ENCODE measurements around the gene PARD3B.

Gene PARD3B

DNA sequence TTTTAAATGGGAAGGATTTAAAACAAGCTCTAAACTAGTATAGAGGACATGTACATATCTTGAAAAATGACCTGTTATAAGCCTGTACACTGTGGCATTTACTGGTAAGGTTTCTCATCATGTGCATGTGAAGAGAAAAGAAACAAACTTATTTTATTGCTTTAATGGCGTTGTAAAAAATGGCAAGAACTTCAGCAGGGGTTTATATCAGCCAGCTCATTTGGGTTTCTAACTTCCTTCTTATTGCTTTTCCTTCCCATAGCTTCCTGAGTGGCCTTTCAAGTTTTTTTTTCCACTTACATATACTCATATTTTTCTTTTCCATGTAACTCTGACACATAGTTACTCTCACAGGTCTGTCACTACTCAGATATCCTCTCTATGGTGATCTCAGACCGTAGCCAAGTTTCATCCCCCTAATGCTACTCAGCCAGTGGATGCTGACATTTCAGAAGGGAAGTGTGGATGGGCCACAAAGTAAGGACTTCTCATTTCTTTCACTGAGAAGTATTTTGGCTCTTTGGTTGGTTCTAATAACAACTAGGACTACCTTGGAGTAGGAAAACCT lies 198.2 kb downstream of the PARD3B start:
- no peaks in the 10 kb centered on the region for H3K27me3 Mint-ChIP-seq (ENCODE audit: low read depth)
- no peak overlapping the region for H3K4me3 Mint-ChIP-seq
- peaks cover 37% of the 10 kb centered on the region for H3K9me3 Mint-ChIP-seq
- H3K4me1 Mint-ChIP-seq, result no peaks in the 10 kb centered on the region
- H3K36me3 Mint-ChIP-seq (ENCODE audit: low read depth), result peaks cover 22% of the 10 kb centered on the region
- no peak overlapping the region for H3K27ac Mint-ChIP-seq
- TF ChIP-seq, protein P1, sequence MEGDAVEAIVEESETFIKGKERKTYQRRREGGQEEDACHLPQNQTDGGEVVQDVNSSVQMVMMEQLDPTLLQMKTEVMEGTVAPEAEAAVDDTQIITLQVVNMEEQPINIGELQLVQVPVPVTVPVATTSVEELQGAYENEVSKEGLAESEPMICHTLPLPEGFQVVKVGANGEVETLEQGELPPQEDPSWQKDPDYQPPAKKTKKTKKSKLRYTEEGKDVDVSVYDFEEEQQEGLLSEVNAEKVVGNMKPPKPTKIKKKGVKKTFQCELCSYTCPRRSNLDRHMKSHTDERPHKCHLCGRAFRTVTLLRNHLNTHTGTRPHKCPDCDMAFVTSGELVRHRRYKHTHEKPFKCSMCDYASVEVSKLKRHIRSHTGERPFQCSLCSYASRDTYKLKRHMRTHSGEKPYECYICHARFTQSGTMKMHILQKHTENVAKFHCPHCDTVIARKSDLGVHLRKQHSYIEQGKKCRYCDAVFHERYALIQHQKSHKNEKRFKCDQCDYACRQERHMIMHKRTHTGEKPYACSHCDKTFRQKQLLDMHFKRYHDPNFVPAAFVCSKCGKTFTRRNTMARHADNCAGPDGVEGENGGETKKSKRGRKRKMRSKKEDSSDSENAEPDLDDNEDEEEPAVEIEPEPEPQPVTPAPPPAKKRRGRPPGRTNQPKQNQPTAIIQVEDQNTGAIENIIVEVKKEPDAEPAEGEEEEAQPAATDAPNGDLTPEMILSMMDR (IDR thresholded peaks at IDR 0.05; ENCODE audit: unreplicated experiment in 3 of 3), result no peak

DNA sequence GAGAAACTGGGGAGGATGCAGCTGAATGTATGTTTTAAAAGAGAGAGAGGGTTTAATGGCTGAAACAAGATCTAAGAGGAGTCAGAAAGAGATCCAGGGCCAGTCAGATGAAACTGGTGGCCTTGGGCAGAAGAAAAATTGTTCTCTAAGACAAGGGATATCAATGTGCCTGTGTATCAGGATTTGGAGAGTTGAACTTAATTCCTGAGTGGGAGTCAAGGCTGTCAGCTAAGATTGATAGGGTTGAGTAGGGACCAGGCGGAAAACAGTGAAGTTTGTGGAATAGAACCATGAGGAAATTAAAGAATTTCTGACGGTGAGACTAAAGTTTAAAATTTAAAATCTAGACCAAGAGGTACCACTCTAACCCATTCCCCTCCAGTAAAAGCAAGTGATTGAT lies 199.2 kb downstream of the PARD3B start:
- Mint-ChIP-seq H3K27ac (no peak overlapping the region), H3K4me3 (no peak overlapping the region), H3K4me1 (no peaks in the 10 kb centered on the region), H3K27me3 (ENCODE audit: low read depth) (no peaks in the 10 kb centered on the region), H3K9me3 (peaks cover 33% of the 10 kb centered on the region), H3K36me3 (ENCODE audit: low read depth) (peaks cover 18% of the 10 kb centered on the region)
- TF ChIP-seq, protein P1 (IDR thresholded peaks at IDR 0.05; ENCODE audit: unreplicated experiment in 3 of 3), result no peak

DNA sequence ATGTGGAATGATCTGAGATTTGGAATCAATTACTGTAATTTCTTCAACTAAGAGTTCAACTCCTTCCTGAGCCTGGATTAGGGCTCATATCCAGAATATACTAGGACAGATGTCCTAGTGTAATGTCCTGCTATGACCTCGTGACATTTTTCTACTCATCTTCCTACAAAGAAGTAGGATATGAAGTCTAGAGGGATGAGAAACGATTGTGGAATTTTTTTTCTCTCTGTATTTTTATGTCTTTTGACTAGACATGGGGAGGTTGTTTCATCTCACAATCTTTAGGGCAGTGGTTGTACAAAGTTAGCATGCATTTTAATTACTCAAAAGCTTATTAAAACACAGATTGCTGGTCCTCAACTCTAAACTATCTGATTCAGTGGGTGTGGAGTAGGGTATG lies 203.0 kb downstream of the PARD3B start:
- no peak overlapping the region for H3K27ac Mint-ChIP-seq
- no peak overlapping the region for H3K4me3 Mint-ChIP-seq
- peaks cover 22% of the 10 kb centered on the region for H3K9me3 Mint-ChIP-seq
- no peaks in the 10 kb centered on the region for H3K4me1 Mint-ChIP-seq
- TF ChIP-seq, protein P1 (IDR thresholded peaks at IDR 0.05; ENCODE audit: unreplicated experiment in 3 of 3), result no peak
- H3K36me3 Mint-ChIP-seq (ENCODE audit: low read depth), result peaks cover 14% of the 10 kb centered on the region
- no peaks in the 10 kb centered on the region for H3K27me3 Mint-ChIP-seq (ENCODE audit: low read depth)

DNA sequence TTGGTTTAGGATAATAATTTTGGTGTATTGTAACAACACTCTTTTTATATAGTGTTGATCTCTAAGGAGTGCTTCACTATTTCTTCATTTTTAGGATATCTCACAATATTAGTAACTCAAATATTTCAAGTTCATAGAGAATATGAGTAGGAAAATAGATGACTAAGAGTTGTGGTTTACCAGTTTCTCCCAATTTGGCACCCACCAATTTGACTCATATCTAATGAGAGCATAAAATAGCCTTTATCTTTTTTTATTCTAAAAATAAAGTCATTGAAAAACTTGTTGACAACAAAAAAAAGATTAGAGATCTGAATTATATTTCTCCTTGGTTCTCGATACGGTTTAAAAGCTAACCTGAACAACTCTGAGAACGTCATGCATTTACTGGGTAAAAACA lies 204.0 kb downstream of the PARD3B start:
- H3K27me3 Mint-ChIP-seq (ENCODE audit: low read depth), result no peaks in the 10 kb centered on the region
- H3K9me3 Mint-ChIP-seq, result peaks cover 21% of the 10 kb centered on the region
- H3K4me3 Mint-ChIP-seq, result no peak overlapping the region
- peaks cover 12% of the 10 kb centered on the region for H3K36me3 Mint-ChIP-seq (ENCODE audit: low read depth)
- TF ChIP-seq, protein P1 (IDR thresholded peaks at IDR 0.05; ENCODE audit: unreplicated experiment in 3 of 3), result no peak
- no peaks in the 10 kb centered on the region for H3K4me1 Mint-ChIP-seq
- no peak overlapping the region for H3K27ac Mint-ChIP-seq

DNA sequence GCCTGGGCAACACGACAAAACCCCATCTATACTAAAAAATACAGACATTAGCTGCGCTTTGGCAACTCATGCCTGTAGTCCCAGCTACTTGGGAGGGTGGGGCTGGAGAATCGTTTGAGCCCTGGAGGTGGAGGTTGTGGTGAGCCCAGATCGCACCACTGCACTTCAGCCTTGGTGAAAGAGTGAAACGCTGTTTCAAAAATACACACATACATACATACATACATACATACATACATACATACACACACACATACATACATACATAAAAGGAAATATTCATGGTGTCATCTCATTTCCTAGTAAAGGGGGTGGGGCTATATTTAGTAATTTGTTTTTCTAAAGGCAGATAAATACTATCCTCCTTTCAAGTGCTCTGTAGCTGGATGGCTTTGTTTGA lies 205.1 kb downstream of the PARD3B start:
- TF ChIP-seq, protein P1 (IDR thresholded peaks at IDR 0.05; ENCODE audit: unreplicated experiment in 3 of 3), result no peak

DNA sequence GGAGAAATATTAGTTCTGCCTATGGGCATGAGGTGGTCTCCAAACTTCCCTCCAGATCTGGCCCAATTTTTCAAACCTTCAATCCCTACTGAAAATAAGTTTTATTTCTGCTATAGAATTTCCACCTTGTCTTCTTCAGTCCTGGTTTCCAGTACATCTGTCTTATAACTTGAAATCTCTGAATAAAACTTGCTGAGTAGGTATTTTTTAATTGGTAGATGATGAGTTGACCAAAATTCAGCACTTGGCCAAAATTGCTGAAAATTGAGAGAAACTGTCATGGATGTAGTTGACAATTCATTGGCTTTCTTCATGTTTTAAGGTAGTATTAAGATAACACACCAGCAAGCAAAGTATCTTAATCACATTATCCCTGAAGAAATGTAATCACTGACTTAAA lies 206.2 kb downstream of the PARD3B start:
- peaks cover 9% of the 10 kb centered on the region for H3K9me3 Mint-ChIP-seq
- H3K27ac Mint-ChIP-seq, result no peak overlapping the region
- no peaks in the 10 kb centered on the region for H3K4me1 Mint-ChIP-seq
- TF ChIP-seq, protein P1 (IDR thresholded peaks at IDR 0.05; ENCODE audit: unreplicated experiment in 3 of 3), result no peak
- no peak overlapping the region for H3K4me3 Mint-ChIP-seq
- H3K36me3 Mint-ChIP-seq (ENCODE audit: low read depth), result peaks cover 6% of the 10 kb centered on the region
- no peaks in the 10 kb centered on the region for H3K27me3 Mint-ChIP-seq (ENCODE audit: low read depth)

More for the DNA sequence above, 205.1 kb downstream of the PARD3B start:
- Mint-ChIP-seq H3K27me3 (ENCODE audit: low read depth) (no peaks in the 10 kb centered on the region), H3K4me3 (no peak overlapping the region), H3K4me1 (no peaks in the 10 kb centered on the region), H3K27ac (no peak overlapping the region), H3K9me3 (peaks cover 12% of the 10 kb centered on the region), H3K36me3 (ENCODE audit: low read depth) (peaks cover 6% of the 10 kb centered on the region)

Data from nephron (organoid).